ENCODE measurements around the gene ENDOD1.

ENDOD1 gene

GRCh38 chr11:95152876-95153856, 63.5 kb downstream of the ENDOD1 start:
- CTCF ChIA-PET: interaction anchor here (0.9 to 16.5 kb wide), 34 partner anchors 7 to 1273 kb away, joined by 3 to 391 read pairs (median 6); partner anchors contain the start of genes CWC15, ENDOD1, FAM76B and KDM4D
- TF ChIP-seq CTCF (IDR thresholded peaks at IDR 0.05; ENCODE audit: control extremely low read depth, extremely low read depth, low read depth, missing control alignments): no peak
- POLR2A ChIA-PET: no interaction called here
- DNase-seq (ENCODE audit: extremely low spot score): no peak

GRCh38 chr11:95153857-95154246, 64.2 kb downstream of the ENDOD1 start:
- ChIA-PET CTCF (interaction anchor here (0.8 to 16.5 kb wide), 28 partner anchors 9 to 1240 kb away, joined by 3 to 391 read pairs (median 4); partner anchors contain the start of genes FAM76B and SRSF8), POLR2A (interaction anchor here (1.5 kb wide), 1 partner anchor 77 kb away, joined by 4 read pairs; the partner anchor contains the start of gene SESN3)
- DNase-seq (ENCODE audit: extremely low spot score): no peak
- TF ChIP-seq CTCF (IDR thresholded peaks at IDR 0.05; ENCODE audit: control extremely low read depth, extremely low read depth, low read depth, missing control alignments): no peak

GRCh38 chr11:95154514-95154913, 64.9 kb downstream of the ENDOD1 start:
- ChIA-PET CTCF (interaction anchor here (0.6 to 16.5 kb wide), 33 partner anchors 9 to 1240 kb away, joined by 3 to 391 read pairs (median 4); partner anchors contain the start of genes FAM76B, SESN3 and SRSF8), POLR2A (interaction anchor here (1.5 kb wide), 1 partner anchor 77 kb away, joined by 4 read pairs; the partner anchor contains the start of gene SESN3)
- DNase-seq (ENCODE audit: extremely low spot score): peak; percentile 66
- peak; percentile 75 for TF ChIP-seq CTCF (IDR thresholded peaks at IDR 0.05; ENCODE audit: control extremely low read depth, extremely low read depth, low read depth, missing control alignments)

GRCh38 chr11:95155385-95155784, 65.7 kb downstream of the ENDOD1 start:
- no peak for DNase-seq (ENCODE audit: extremely low spot score)
- CTCF ChIA-PET: interaction anchor here (1.0 to 16.5 kb wide), 22 partner anchors 10 to 668 kb away, joined by 3 to 391 read pairs (median 5); partner anchors contain the start of genes SESN3 and SRSF8
- no peak for TF ChIP-seq CTCF (IDR thresholded peaks at IDR 0.05; ENCODE audit: control extremely low read depth, extremely low read depth, low read depth, missing control alignments)
- POLR2A ChIA-PET: interaction anchor here (1.5 kb wide), 1 partner anchor 76 kb away, joined by 4 read pairs; the partner anchor contains the start of gene SESN3

GRCh38 chr11:95156133-95156721, 66.6 kb downstream of the ENDOD1 start:
- TF ChIP-seq CTCF (IDR thresholded peaks at IDR 0.05; ENCODE audit: control extremely low read depth, extremely low read depth, low read depth, missing control alignments): no peak
- POLR2A ChIA-PET: no interaction called here
- no peak for DNase-seq (ENCODE audit: extremely low spot score)
- CTCF ChIA-PET: interaction anchor here (1.0 to 16.5 kb wide), 11 partner anchors 9 to 1238 kb away, joined by 3 to 391 read pairs (median 4); no protein-coding TSS in a partner anchor

All from GM10248 (cell line).